CD4-positive, alpha-beta T cell (primary cell): ENCODE results near the gene TUBB6. TPM values are rescaled to one million over a fixed set of nuclear protein-coding genes. Genes with fewer than 3 reads are reported as not detected.

Source experiments
- ATAC-seq: fragments of 200-7000 bp; cut with Tn5 transposase; one replicate; pipeline ENCODE4 v1.10.0; 2022; ENCODE audit warnings: mild to moderate bottlenecking; ENCODE audit not compliant: poor library complexity
- CTCF ChIA-PET: fragments of 350-600 bp; sonication (Branson Sonifier 250); formaldehyde crosslinking; loops from one replicate; lab custom pipeline; 2021; ENCODE audit warnings: antibody characterized with exemption, inconsistent platforms; lab: Charles Lee
- POLR2A ChIA-PET: fragments of 350-600 bp; sonication (Branson Sonifier 250); formaldehyde crosslinking; loops from one replicate; lab custom pipeline; 2021; ENCODE audit warnings: antibody characterized with exemption, inconsistent platforms; lab: Charles Lee
- DNase-seq, 14 experiments: peaks; one replicate each; pipeline ENCODE4 v3.0.0-alpha.2; 2013 to 2020; ENCODE audit warnings: mixed read lengths in 2 of 14
- H3K27ac ChIP-seq, 2 donors: one replicate each; pipeline versions ENCODE4 v1.5.1 to v1.7.0; 2013; ENCODE audit warnings: low read length in 2 of 2, low read depth in 1 of 2, mild to moderate bottlenecking in 1 of 2
- H3K27me3 ChIP-seq, 2 experiments: 1 replicate in 1 of 2; 2 replicates in 1 of 2; pipeline versions ENCODE4 v1.6.1 to v1.7.0; 2013; ENCODE audit warnings: low read length in 2 of 2, control low read depth in 1 of 2, mild to moderate bottlenecking in 1 of 2, moderate library complexity in 1 of 2; ENCODE audit not compliant: insufficient read depth in 2 of 2, control insufficient read depth in 1 of 2
- H3K36me3 ChIP-seq: one replicate; pipeline ENCODE4 v1.6.1; 2013; ENCODE audit warnings: low read length, control low read depth; ENCODE audit not compliant: insufficient read depth
- H3K4me1 ChIP-seq: one replicate; pipeline ENCODE4 v1.6.1; 2013; ENCODE audit warnings: low read length, control low read depth; ENCODE audit not compliant: insufficient read depth
- H3K4me3 ChIP-seq: one replicate; pipeline ENCODE4 v1.5.1; 2013; ENCODE audit warnings: mild to moderate bottlenecking, low read length, moderate library complexity
- H3K9me3 ChIP-seq, 2 experiments: 1 replicate in 1 of 2; 2 replicates in 1 of 2; pipeline versions ENCODE4 v1.6.1 to v1.7.0; 2013; ENCODE audit warnings: low read length in 2 of 2, mild to moderate bottlenecking in 2 of 2, control low read depth in 1 of 2, moderate library complexity in 1 of 2; ENCODE audit not compliant: control insufficient read depth in 1 of 2, insufficient read depth in 1 of 2
- H3K27ac Mint-ChIP-seq: one replicate; pipeline ENCODE4 v1.8.0; 2020; ENCODE audit warnings: mixed read lengths
- H3K27me3 Mint-ChIP-seq: one replicate; pipeline ENCODE4 v1.8.0; 2021; ENCODE audit warnings: mixed read lengths
- H3K36me3 Mint-ChIP-seq: one replicate; pipeline ENCODE4 v1.8.0; 2021; ENCODE audit warnings: low read depth, mixed read lengths
- H3K4me1 Mint-ChIP-seq: one replicate; pipeline ENCODE4 v1.8.0; 2021; ENCODE audit warnings: low read depth, mixed read lengths
- H3K4me3 Mint-ChIP-seq: one replicate; pipeline ENCODE4 v1.8.0; 2020; ENCODE audit warnings: mild to moderate bottlenecking, mixed read lengths
- H3K9me3 Mint-ChIP-seq: one replicate; pipeline ENCODE4 v1.8.0; 2020; ENCODE audit warnings: mixed read lengths
- CTCF ChIP-seq: fragments of 200-600 bp; IDR thresholded peaks from one replicate; pipeline ENCODE4 v1.8.0; 2022; ENCODE audit warnings: antibody characterized with exemption, mild to moderate bottlenecking
- intact Hi-C, 2 experiments: fragments of 100-400 bp; cut with DNase I in 1 of 2; cut with micrococcal nuclease in 1 of 2; formaldehyde crosslinking; loops; one replicate each; pipeline versions ENCODE4 v1.15.1 to v1.9.0; 2023 to 2025; cut with DNase I, micrococcal nuclease
- total RNA-seq, 174 experiments: library from RNA in 2 of 174; stranded (reverse) in 2 of 174; gene quantifications; one replicate each; pipeline ENCODE4 v1.2.3 and lab custom pipeline; 2021 to 2026

TUBB6 gene
- total RNA-seq, 2 experiments from 2014 or later: 0.88 to 0.98 TPM

DNA sequence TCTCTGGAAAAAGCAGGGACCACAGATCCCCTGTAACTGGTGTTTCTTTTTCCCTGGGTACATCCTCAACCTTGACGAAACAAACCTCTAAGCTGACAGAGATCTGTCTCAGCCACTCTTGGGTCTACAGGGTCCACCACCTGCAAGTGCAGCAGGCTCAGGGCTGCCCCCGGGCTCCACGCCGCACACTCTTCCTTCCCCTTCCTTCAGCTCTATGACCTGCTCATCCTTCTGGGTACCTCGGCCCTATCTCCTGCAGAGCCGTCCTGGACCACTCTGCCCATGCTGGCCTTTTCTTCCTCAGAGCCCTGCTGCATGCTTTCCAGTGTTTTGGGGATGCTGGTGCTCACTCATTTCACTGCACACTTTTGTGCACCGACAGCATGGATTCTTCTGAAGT, 27.5 kb downstream of the TUBB6 start:
- H3K9me3 ChIP-seq: no peaks in the 10 kb centered on the region
- H3K9me3 Mint-ChIP-seq: no peaks in the 10 kb centered on the region
- TF ChIP-seq CTCF: no peak
- H3K4me1 Mint-ChIP-seq: no peaks in the 10 kb centered on the region
- CTCF ChIA-PET: no interaction called here
- no peak for ATAC-seq
- DNase-seq: no peak
- H3K4me1 ChIP-seq: no peaks in the 10 kb centered on the region
- no peaks in the 10 kb centered on the region for H3K27me3 Mint-ChIP-seq
- H3K27ac ChIP-seq: no peak overlapping the region
- H3K36me3 ChIP-seq: peaks cover 51% of the 10 kb centered on the region
- POLR2A ChIA-PET: no interaction called here
- H3K4me3 ChIP-seq: no peak overlapping the region
- H3K4me3 Mint-ChIP-seq: no peak overlapping the region
- peaks cover 71% of the 10 kb centered on the region for H3K36me3 Mint-ChIP-seq
- H3K27me3 ChIP-seq: no peaks in the 10 kb centered on the region
- intact Hi-C loops: no loop called here
- no peak overlapping the region for H3K27ac Mint-ChIP-seq

GRCh38 chr18:12336171-12336613, 28.2 kb downstream of the TUBB6 start:
- Histone ChIP-seq H3K27me3 (no peaks in the 10 kb centered on the region), H3K27ac (no peak overlapping the region), H3K36me3 (peaks cover 51% of the 10 kb centered on the region), H3K4me3 (no peak overlapping the region), H3K4me1 (no peaks in the 10 kb centered on the region), H3K9me3 (no peaks in the 10 kb centered on the region)
- Mint-ChIP-seq H3K27ac (no peak overlapping the region), H3K36me3 (peaks cover 70% of the 10 kb centered on the region), H3K4me1 (no peaks in the 10 kb centered on the region), H3K9me3 (no peaks in the 10 kb centered on the region), H3K4me3 (no peak overlapping the region), H3K27me3 (no peaks in the 10 kb centered on the region)
- ChIA-PET CTCF (no interaction called here), POLR2A (interaction anchor here (0.6 kb wide), 1 partner anchor 41 kb away, joined by 3 read pairs; the partner anchor contains the start of gene AFG3L2)
- no peak for DNase-seq
- no peak for TF ChIP-seq CTCF
- intact Hi-C loops: no loop called here
- no peak for ATAC-seq

GRCh38 chr18:12336887-12337286, 28.8 kb downstream of the TUBB6 start:
- H3K36me3 ChIP-seq: peaks cover 51% of the 10 kb centered on the region
- POLR2A ChIA-PET: interaction anchor here (0.6 kb wide), 1 partner anchor 40 kb away, joined by 3 read pairs; the partner anchor contains the start of gene AFG3L2
- TF ChIP-seq CTCF: no peak
- H3K4me1 ChIP-seq: no peaks in the 10 kb centered on the region
- intact Hi-C loops: no loop called here
- Mint-ChIP-seq H3K4me1 (no peaks in the 10 kb centered on the region), H3K4me3 (no peak overlapping the region), H3K36me3 (peaks cover 71% of the 10 kb centered on the region), H3K27me3 (no peaks in the 10 kb centered on the region), H3K9me3 (no peaks in the 10 kb centered on the region), H3K27ac (no peak overlapping the region)
- DNase-seq (no peak), ATAC-seq (no peak)
- no peak overlapping the region for H3K27ac ChIP-seq
- H3K27me3 ChIP-seq: no peaks in the 10 kb centered on the region
- H3K4me3 ChIP-seq: no peak overlapping the region
- CTCF ChIA-PET: no interaction called here
- H3K9me3 ChIP-seq: no peaks in the 10 kb centered on the region
